GM21717 (cell line): ENCODE measurements around the gene TMEM250.

Source experiments
- ATAC-seq: cut with Tn5 transposase; IDR thresholded peaks from one replicate; pipeline ENCODE4 v1.9.1; 2021; ENCODE audit warnings: mild to moderate bottlenecking, moderate library complexity; ENCODE audit not compliant: unreplicated experiment

Gene TMEM250

GRCh38 chr9:136084063-136084944, 34.4 kb downstream of the TMEM250 start:
- no peak for ATAC-seq

- no peak for ATAC-seq
These were observed 35.1 kb downstream of the TMEM250 start for GRCh38 chr9:136083558-136084062.

GRCh38 chr9:136082496-136083361, 35.9 kb downstream of the TMEM250 start:
- ATAC-seq: no peak

- ATAC-seq: no peak
These were observed 36.7 kb downstream of the TMEM250 start for GRCh38 chr9:136081826-136082495.

DNA sequence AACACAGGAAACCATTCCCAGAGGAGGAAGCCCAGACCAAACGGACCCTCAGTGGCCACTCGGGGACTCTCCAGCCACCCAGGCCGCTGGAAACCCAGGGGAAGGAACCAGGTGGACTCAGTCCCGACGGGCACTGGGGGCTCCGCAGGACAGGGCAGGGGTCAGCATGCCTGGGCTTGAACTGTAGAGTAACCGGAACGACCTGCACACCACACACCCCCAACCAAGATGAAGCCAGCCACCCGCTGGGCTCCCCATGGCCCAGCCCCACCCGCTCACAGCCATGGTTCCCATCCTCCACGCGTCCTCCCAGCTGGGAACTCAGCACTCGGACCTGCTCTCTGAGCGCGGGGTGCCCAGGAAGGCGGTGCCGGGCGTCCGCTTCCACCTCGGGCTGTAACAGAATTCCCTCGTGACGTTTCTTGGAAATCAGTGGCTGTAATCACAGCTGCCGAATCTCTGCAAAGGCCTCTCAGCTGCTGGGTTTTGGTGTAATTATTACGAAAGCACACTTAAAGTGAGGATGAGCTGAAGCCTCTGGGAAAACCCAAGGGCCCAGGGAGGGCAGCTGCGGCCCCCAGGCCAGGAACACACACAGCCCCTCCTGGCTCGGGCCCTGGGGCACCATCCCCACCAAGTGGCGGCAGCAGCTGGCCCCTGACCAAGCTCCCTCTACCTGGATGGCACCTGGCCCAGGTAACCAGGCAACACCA, 37.4 kb downstream of the TMEM250 start:
- no peak for ATAC-seq

DNA sequence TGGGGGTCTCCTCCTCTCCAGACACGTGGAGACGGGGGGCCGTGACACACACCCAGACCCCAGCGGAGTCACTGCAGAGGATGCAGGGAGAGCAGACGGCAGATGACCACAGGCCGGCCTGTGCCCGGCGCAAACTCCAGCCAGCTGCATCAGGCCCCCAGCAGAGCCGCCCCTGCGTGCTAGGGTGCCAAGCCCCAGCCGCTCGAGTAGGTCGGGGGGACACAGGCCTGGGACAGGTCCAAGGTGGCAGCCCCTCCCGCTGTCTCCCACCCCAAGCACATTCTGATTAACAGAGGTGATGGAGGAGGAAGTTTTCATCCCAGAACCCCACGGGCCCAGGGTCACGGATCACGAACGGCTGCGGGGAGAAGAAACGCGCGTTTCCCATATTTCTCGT, 38.0 kb downstream of the TMEM250 start:
- ATAC-seq: no peak

- no peak for ATAC-seq
These were observed 38.8 kb downstream of the TMEM250 start for GRCh38 chr9:136079916-136080246.

- ATAC-seq: no peak
These were observed 39.3 kb downstream of the TMEM250 start for GRCh38 chr9:136079211-136079915.

- ATAC-seq: no peak
These were observed 40.1 kb downstream of the TMEM250 start for GRCh38 chr9:136078498-136079011.

GRCh38 chr9:136078024-136078423, 40.7 kb downstream of the TMEM250 start:
- ATAC-seq: no peak

GRCh38 chr9:136077491-136077890, 41.2 kb downstream of the TMEM250 start:
- no peak for ATAC-seq

GRCh38 chr9:136075881-136076678, 42.6 kb downstream of the TMEM250 start:
- no peak for ATAC-seq

DNA sequence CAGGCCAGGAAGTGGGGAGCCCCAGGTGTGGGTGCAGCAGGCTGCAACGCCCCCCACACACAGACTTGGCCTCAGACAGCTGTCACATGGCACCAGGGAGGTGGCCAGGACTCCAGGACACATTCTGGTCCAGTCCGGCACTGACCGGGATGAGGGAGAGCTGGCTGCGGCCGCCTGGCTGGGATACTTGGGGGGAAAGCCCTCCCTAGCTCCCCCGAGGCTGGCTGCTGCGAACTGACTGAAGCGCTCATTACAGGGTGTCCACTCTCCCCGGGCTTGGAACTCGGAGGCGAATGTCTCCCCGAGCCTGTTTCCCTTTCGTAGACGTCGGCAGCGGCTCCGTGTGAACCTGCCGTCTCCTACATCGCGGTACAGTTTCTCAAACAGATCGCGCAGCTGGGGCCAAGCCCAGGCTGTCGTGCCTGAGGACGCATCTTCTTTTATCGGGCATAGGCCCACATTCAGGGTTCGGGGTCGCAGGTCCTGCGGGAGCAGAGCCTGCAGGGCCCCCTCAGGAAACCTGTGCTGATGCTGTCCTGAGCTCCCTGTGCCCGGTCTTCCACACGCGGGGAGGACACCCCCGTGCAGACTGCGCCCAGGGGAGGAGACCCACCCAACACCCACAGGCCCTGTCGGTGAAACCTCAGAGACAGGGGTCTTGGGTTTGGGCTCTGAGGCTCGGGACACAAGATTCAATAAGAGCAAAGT, 43.4 kb downstream of the TMEM250 start:
- ATAC-seq: no peak

- ATAC-seq: no peak
These were observed 44.0 kb downstream of the TMEM250 start for GRCh38 chr9:136074706-136075105.
